GM21367 (cell line): ENCODE data around the gene THAP2.

Experiments used
- ATAC-seq: cut with Tn5 transposase; IDR thresholded peaks from one replicate; pipeline ENCODE4 v1.9.1; 2021; ENCODE audit not compliant: unreplicated experiment

The THAP2 gene

GRCh38 chr12:71663561-71664410, at the start of gene THAP2, which contains the start of gene ZFC3H1:
TSS of gene THAP2 (plus strand) at chr12:71664301. CDS start at chr12:71664510, 209 bp downstream.
TSS of gene ZFC3H1 (minus strand) at chr12:71663848. CDS start at chr12:71663610, 238 bp downstream.
- ATAC-seq = peak; percentile 84

- no peak for ATAC-seq
These were observed 42.2 kb upstream of the THAP2 start for GRCh38 chr12:71621938-71622337.

- ATAC-seq = no peak
These were observed 38.6 kb upstream of the THAP2 start for GRCh38 chr12:71625476-71625875.

GRCh38 chr12:71626098-71626497, 38.0 kb upstream of the THAP2 start:
- peak; percentile 81 for ATAC-seq

GRCh38 chr12:71626768-71627167, 37.3 kb upstream of the THAP2 start:
- ATAC-seq = no peak

GRCh38 chr12:71627438-71628002, 36.6 kb upstream of the THAP2 start:
- no peak for ATAC-seq

- no peak for ATAC-seq
These were observed 27.4 kb upstream of the THAP2 start for GRCh38 chr12:71636704-71637115.

- no peak for ATAC-seq
These were observed 25.6 kb upstream of the THAP2 start for GRCh38 chr12:71638499-71638898.

- ATAC-seq = peak; percentile 54
These were observed 24.8 kb upstream of the THAP2 start for GRCh38 chr12:71639341-71639760.

GRCh38 chr12:71640316-71640715, 23.8 kb upstream of the THAP2 start:
- ATAC-seq = no peak

GRCh38 chr12:71641390-71641789, 22.7 kb upstream of the THAP2 start:
- ATAC-seq = no peak

GRCh38 chr12:71642264-71642663, 21.8 kb upstream of the THAP2 start:
- no peak for ATAC-seq

GRCh38 chr12:71645268-71645667, 18.8 kb upstream of the THAP2 start:
- no peak for ATAC-seq

GRCh38 chr12:71646512-71646911, 17.6 kb upstream of the THAP2 start:
- no peak for ATAC-seq

GRCh38 chr12:71648537-71648936, 15.6 kb upstream of the THAP2 start:
- ATAC-seq = no peak

- ATAC-seq = no peak
These were observed 14.7 kb upstream of the THAP2 start for GRCh38 chr12:71649401-71649800.

- no peak for ATAC-seq
These were observed 11.4 kb upstream of the THAP2 start for GRCh38 chr12:71652656-71653055.

- ATAC-seq = no peak
These were observed 11.0 kb upstream of the THAP2 start for GRCh38 chr12:71653137-71653536.

GRCh38 chr12:71654200-71654599, 9.9 kb upstream of the THAP2 start:
- ATAC-seq = no peak

- no peak for ATAC-seq
These were observed 8.6 kb upstream of the THAP2 start for GRCh38 chr12:71655495-71655894.

GRCh38 chr12:71655907-71656306, 8.2 kb upstream of the THAP2 start:
- ATAC-seq = no peak

GRCh38 chr12:71656740-71657139, 7.4 kb upstream of the THAP2 start:
- no peak for ATAC-seq
